Measurements from ENCODE around the gene HSPD1. TPM values are rescaled to one million over a fixed set of nuclear protein-coding genes. Genes with fewer than 3 reads are reported as not detected.

The HSPD1 gene
- total RNA-seq: 100 to 1,000 TPM; 125 to 169 (median 127) TPM

GRCh38 chr2:197499594-197500502 is at the start of gene HSPD1, which contains the start of gene HSPE1:
Gene HSPD1, minus strand, starts transcription at chr2:197499840. Its CDS starts 992 bp downstream, at chr2:197498848.
Gene HSPE1, plus strand, starts transcription at chr2:197500379. Its CDS starts 58 bp downstream, at chr2:197500437.
- no peak for TF ChIP-seq CTCF (IDR thresholded peaks at IDR 0.05; ENCODE audit: low read depth)

- TF ChIP-seq CTCF (IDR thresholded peaks at IDR 0.05; ENCODE audit: low read depth): no peak
These were observed 48.9 kb upstream of the HSPD1 start for GRCh38 chr2:197548582-197548981.

- TF ChIP-seq CTCF (IDR thresholded peaks at IDR 0.05; ENCODE audit: low read depth): no peak
These were observed 47.7 kb upstream of the HSPD1 start for GRCh38 chr2:197547163-197547900.

GRCh38 chr2:197543206-197543605 is 43.6 kb upstream of the HSPD1 start:
- TF ChIP-seq CTCF (IDR thresholded peaks at IDR 0.05; ENCODE audit: low read depth): no peak

- TF ChIP-seq CTCF (IDR thresholded peaks at IDR 0.05; ENCODE audit: low read depth): no peak
These were observed 40.1 kb upstream of the HSPD1 start for GRCh38 chr2:197539734-197540133.

- TF ChIP-seq CTCF (IDR thresholded peaks at IDR 0.05; ENCODE audit: low read depth): no peak
These were observed 38.8 kb upstream of the HSPD1 start for GRCh38 chr2:197538412-197538811.

GRCh38 chr2:197517150-197517549 is 17.5 kb upstream of the HSPD1 start:
- no peak for TF ChIP-seq CTCF (IDR thresholded peaks at IDR 0.05; ENCODE audit: low read depth)
